ENCODE results near the gene DAO.

Gene DAO

DNA sequence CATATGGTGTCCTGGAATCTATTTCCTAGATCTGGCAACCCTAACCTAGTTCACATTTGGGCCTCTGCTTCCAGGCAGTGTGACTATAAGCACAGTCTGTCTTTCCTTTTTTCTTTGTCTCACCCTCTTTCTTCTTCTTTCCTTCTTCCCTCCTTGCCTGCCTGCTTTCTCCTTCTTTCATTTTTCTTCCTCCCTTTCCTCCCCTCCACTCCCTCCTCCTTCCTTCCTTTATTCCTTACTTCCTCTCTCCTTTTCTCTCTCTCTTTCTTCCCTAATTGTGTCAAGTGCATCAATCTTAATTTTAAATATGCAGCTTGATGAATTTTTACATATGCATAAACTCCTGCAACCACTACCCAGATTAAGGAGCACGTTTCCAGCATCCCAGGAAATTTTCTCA, 4.6 kb upstream of the DAO start:
- DNase-seq (ENCODE audit: low read depth in 3 of 3): no peak

DNA sequence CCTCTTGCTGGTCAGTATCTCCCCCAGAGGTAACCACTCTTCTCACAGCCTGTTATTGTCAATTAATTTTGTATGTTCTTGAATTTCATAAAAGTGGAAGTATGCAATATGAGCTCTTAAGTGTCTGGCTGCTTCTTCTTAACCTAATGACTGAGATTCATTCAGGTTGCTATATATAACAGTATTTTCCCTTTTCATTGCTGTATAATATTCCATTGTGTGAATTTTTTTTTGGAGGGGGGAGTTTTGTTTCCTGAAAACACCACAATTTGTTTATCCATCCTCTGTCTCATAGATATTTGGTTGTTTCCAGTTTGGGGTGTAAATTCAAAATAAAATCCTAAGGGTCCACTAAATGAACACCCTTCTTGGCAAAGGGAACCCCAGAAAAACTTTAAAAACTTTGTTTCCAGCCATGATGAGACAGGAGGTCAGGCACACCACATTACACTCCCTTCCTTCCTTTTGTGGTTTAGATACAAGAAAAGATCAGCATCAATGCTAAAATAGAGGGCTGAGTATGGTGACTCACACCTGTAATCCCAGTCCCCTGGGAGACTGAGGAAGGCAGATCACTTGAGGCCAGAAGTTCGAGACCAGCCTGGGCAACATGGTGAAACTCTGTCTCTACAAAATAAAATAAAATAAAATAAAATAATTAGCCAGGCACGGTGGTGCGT, 4.1 kb upstream of the DAO start:
- no peak for DNase-seq (ENCODE audit: low read depth in 3 of 3)

DNA sequence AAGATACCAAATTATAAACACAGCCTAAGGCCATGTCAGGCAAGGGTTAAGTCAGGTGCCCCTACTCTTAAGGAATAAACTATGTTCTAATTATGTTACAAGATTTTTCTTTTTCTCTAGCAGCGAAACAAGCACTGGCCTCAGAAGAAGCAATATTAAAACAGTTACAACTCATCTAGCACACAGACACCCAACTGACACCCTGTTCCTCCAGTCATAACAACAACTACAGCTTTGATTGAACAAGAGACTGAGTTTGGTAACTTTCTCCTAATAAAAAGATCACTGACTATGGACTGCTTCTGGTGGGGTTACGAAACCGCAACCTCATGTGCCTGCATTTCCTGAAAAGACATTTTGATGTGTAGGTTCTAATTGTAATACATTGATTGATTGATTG, 3.3 kb upstream of the DAO start:
- no peak for DNase-seq (ENCODE audit: low read depth in 3 of 3)

DNA sequence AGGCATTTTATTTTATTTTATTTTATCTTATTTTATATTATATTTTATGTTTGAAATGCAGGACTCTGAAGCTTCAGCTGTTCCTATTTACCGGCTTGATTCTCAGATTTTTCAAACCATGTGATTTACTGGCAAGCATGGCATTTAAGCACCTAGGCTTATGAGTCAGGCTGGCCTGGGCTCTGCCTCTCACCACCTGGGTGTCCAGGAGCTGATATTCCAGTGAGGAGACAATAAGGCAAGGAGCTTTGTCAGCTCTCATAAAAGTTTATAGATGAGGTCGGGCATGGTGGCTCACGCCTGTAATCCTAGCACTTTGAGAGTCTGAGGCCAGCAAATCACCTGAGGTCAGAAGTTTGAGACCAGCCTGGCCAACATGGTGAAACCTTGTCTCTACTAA, 2.1 kb downstream of the DAO start:
- DNase-seq (ENCODE audit: low read depth in 3 of 3): no peak

DNA sequence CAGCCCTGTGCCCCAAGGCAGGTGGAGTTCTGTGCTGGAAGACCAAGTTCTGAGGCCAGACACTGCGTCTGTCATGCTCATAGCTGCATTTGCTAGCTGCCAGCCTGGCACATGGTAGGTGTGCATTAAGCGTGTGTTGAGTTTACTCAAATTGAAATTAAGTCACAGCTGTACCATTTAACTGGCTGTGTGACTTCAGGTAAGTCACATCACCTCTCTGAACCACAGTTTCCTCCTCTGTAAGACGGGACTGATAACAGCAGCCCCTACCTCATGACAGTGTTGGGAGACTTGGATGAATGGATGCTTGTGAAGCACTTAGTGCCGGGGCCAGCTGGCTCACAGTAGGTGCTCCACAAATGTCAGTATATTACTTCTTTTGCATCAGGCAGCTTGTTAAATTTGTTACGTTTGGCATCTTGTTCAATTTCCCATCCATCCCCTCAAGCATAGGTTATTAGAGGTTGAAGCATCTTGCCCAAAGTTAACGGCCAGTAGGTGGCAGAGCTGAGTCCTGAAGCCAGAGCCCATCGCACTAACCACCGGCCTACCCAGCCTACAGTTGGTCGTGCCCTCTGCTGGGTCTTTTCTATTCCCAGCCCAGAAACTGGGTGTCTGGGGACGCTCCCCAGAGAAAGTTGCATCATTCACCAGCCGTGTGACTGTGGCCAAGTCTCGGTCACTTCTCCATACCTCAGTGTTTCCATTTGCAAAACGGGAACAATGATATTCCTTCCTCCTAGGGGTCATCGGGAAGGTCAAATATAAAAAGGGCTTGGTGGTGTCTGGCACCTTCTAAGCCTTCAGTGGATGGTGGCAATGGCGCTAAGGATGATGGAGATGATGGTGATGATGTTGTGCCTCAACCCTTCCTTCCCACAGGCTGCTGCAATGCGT, 4.5 kb downstream of the DAO start:
- peak; percentile 24 to 39 (median 38) for DNase-seq (ENCODE audit: low read depth in 3 of 3)

DNA sequence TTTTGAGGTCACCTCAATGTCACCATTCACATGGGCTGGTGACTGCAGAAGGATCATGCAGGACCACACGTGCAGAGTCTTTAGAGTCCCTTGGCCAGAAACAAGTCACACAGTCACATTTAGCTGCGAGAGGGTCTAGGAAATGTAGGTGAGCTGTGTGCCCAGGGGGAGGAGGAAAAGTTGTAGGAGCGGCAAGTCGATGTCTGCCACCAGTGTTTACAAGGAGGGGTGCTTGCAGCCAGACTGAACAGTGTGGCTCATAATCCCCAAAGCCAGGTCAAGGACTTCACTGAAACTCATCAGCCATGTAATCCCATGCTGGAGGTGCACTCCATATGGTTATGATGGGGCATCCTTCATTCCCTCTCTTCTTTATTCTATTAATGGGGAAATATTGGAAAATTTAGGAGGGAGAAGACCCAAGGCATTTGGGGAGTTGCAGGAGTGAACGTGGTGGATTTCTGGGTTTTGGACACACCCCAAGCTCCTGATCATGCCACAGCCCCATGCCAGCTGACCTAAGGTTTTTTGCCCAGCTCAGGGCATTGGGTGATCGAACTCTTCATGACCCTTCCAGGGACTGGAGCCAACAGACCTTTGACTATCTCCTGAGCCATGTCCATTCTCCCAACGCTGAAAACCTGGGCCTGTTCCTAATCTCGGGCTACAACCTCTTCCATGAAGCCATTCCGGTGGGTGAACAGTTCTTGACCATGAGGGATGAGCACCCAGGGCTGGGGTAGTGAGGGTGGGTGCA, 7.2 kb downstream of the DAO start:
- no peak for DNase-seq (ENCODE audit: low read depth in 3 of 3)

DNA sequence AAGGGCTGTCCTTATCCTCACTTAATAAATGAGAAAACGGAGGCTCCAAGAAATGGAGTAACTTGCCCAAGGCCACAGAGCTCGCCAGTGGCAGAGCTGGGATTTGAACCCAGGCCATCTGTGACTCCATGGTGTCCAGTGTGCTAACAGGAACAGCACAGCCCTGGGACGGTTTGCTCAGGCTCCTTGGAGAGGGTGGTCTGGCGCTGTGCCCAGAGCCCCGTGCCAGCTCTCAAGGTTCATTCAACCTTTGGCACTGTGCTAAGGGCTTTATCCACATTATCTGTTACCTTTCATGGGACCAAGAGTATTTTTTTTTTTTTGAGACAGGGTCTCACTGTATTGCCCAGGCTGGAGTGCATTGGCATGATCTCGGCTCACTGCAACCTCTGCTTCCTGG, 8.1 kb downstream of the DAO start:
- no peak for DNase-seq (ENCODE audit: low read depth in 3 of 3)

DNA sequence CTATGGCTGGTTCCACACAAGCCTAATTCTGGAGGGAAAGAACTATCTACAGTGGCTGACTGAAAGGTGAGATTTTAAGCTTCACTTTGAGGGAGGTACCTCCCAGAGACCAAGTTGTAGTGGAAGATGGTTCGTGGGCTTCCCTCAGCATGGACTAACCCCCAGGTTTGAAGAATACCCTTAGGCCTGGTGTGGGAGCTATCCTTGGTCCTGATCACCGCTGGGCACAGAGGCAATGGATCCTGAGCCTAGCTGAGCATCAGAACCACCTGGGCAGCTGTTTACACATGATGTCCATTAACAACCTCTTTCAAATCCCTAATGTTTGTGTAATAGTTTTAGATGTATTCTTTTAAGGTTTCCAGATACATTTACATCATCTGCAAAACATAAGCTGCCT, 10.3 kb downstream of the DAO start:
- no peak for DNase-seq (ENCODE audit: low read depth in 3 of 3)

DNA sequence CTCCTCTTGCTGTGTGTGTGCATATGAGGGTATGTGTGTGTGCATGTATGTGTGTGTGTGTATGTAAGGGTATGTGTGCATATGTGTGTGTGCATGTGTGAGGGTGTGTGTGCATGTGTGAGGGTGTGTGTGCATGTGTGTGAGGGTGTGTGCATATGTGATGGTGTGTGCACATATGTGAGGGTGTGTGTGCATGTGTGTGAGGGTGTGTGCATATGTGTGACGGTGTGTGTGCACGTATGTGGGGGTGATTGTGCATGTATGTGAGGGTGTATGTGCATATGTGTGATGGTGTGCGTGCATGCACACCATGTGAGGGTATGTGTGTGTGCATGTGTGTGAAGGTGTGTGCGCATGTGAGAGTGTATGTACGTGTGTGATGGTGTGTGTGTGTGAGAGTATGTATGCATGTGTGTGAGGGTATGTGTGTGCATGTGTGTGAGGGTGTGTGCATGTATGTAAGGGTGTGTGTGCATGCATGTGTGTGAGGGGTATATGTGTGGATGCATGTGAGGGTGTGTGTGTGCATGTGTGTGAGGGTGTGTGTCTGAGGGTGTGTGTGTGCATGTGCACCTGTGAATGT, 15.4 kb downstream of the DAO start:
- DNase-seq (ENCODE audit: low read depth in 3 of 3): no peak

DNA sequence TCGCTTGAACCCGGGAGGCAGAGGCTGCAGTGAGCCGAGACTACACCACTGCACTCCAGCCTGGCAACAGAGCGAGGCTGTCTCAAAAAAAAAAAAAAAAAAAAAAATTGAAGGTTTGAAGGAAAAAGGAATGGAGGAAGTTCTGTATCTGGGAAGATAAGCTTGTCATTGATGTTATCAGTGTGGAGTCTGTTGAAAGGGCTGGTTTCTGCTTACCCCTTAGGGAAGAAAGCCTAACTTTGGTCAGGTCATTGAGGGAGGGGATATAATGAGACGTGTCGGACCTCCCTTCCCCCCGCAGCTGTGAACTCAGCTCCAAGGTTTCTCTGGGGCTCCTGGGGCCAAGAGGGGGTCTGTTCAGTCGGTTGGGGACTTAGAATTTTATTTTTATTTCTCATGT, 16.4 kb downstream of the DAO start:
- DNase-seq (ENCODE audit: low read depth in 3 of 3): no peak

DNA sequence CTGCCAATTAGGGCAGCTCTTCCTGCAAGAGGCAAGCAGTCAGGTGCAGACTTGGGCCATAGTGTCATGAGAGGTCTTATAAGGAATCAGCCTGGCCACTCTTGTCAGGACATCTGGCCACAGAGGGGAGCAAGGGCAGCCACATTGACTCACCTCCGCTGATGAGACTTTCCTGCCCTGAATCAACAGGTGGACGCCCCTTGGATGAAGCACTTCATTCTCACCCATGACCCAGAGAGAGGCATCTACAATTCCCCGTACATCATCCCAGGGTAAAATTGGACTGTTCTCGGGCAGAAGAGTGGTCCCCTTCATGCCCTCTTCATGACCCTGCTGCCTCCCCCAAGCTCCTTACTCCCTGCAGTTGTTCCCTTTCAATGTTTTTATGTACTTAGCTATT, 16.9 kb downstream of the DAO start:
- no peak for DNase-seq (ENCODE audit: low read depth in 3 of 3)

DNA sequence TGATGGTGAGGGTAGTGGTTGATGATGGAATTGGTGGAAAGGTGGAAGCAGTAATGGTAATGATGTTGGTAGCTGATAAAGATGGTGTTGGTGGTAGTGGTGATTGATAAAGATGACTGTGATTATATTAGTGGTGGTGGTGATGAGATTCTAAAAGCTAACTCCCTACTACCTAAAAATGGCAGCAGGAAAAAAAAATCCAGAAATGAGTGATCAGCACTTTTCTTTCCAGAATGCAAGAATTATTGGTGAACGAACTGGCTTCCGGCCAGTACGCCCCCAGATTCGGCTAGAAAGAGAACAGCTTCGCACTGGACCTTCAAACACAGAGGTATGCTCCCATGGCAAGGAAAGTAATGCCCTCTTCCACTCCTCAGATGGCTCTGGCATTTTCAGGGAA, 19.3 kb downstream of the DAO start:
- no peak for DNase-seq (ENCODE audit: low read depth in 3 of 3)

DNA sequence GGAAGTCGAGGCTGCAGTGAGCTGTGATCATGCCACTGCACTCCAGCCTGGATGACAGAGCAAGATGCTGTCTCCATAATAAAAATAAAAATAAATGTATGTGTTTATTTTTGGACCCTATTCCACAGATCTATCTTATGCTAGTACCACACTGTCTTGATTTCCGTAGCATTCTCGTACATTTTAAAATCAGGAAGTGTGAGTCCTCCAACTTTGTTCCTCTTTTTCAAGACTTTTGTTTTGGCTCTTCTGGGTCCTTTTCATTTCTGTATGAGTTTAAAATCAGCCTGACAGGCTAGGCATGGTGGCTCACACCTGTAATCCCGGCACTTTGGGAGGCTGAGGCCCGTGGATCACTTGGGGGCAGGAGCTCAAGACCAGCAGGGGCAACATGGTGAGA, 25.8 kb downstream of the DAO start:
- no peak for DNase-seq (ENCODE audit: low read depth in 3 of 3)

DNA sequence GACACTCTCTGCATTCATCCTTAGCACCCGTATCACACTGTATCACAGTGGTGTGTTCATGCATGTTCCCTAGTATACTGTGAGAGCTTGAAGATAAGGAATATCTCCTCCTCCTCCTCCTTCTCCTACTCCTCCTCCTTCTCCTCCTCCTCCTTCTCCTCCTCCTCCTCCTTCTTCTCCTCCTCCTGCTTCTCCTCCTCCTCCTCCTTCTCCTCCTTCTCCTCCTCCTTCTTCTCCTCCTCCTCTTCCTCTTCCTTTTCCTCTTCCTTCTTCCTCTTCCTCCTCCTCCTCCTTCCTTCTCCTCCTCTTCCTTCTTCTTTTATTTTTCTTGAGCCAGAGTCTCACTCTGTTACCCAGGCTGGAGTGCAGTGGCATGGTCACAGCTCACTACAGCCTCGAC, 27.1 kb downstream of the DAO start:
- DNase-seq (ENCODE audit: low read depth in 3 of 3): no peak

DNA sequence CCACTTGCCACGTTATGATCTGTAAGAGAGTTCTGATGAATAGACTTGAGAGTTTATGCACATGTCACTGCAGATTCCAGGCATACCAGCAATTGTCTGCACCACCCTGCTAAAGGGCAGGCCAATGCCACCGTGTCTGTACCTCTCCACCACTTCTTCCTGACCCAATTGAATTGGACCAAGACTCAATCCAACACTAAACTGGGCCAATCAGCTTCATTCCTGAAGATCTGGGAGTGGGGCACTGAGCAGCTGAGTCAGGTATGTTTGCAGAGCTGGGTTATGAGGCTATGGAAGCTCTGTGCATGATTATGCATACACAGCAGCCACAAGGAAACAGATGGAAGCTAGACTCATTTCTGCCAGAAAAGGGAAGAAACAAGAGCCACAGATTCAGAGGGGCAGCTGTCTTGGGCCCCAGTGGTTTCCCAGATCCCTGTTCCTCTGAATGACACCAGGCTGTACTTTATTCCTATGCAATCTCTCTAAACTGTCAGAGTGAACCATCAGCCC, 28.0 kb downstream of the DAO start:
- DNase-seq (ENCODE audit: low read depth in 3 of 3): no peak

DNA sequence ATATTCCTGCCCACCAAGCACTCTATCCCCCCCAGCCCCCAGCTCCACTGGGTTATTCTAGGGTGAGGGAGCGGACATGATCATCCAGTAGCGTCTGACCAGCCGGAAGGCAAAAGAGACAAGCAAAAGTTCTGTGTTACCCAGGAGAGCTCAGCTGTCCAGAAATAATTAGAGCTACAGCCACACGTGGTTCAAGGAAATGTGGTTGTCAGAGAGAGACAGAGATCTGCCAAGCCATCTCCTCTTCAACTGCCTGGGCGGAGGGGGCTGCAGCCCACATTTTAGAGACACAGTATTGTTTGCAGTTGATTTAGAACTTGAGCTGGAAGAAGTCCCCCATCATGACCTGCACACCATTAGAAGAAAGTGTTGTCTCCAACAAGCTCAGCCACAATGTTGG, 30.4 kb downstream of the DAO start:
- DNase-seq (ENCODE audit: low read depth in 3 of 3): no peak

DNA sequence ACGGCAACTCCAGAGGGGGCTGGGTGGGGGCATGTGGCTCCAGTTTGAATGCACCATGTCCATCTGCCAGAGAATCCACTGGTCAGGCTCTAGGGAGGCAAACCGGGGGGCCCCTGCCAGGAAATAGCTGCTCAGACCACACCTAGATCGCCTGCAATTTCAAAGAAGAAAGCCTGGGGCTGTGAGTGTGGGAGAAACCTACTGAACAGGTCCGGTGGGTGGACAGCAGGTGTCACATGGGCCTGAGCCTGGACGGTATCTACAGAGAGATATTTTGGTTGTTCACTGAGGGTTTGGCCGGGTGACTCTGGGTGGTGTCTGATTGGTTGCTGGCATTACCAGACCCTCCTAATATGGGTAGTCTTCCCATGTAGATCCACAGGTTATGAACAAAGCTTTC, 32.0 kb downstream of the DAO start:
- no peak for DNase-seq (ENCODE audit: low read depth in 3 of 3)

DNA sequence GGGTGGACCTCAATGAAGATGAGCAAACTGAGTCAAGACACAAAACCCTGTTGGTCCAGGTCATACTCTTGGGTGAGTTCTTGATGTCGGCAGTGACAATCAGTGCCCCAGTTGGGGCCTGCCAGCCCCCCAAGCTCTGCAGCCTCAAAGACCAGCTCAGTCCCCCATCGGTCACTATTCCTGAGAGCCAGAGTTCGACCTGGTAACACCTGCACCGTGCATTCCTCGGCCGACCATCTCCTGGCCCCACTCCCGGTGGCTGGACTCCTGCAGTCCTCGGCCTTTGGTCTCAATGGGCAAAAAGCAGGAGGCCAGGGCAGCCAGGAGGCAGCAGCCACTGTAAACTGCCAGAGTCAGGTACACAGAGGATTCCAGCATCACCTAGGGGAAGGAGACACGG, 32.5 kb downstream of the DAO start:
- no peak for DNase-seq (ENCODE audit: low read depth in 3 of 3)

DNA sequence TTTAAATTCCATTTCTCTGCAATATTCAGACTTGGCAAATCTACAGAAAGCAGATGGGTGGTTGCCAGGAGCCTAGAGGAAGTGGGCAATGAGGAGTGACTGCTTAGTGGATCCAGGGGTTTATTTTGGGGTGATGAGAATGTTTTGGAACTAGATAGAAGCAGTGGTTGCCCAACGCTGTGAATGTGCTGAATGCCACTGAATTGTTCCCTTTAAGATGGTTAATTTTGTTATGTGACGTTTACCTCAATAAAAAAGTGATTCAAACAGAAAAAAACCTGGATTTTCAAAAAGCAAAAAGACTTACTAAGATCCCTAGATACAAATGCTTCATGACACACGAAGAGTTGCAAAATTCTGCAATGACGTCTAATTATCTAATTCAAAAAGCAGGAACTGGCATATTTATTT, 34.2 kb downstream of the DAO start:
- DNase-seq (ENCODE audit: low read depth in 3 of 3): no peak

DNA sequence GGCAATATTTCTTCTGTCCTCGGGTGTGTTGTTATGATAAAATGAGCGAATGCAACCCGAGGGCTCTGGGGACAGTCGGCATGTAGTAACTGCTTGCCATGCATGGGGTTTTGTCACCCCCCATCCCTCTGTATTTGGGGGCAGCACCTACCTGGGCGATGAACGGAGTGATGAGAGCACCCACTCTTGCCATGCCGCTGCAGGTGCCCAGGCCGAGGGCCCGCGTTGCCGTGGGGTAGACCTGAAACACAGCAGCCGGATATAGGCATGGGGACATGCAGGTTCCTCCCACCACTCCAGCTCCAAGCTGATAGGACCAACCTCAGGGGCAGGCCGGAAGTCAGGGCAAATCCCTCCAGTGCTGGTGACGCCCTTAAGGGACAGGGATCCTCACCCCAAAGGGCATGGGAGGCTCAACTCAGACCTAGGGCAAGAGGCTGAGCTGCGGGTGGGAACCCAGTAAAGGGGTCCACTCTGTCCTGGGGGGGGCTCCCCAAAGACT, 35.8 kb downstream of the DAO start:
- no peak for DNase-seq (ENCODE audit: low read depth in 3 of 3)

DNA sequence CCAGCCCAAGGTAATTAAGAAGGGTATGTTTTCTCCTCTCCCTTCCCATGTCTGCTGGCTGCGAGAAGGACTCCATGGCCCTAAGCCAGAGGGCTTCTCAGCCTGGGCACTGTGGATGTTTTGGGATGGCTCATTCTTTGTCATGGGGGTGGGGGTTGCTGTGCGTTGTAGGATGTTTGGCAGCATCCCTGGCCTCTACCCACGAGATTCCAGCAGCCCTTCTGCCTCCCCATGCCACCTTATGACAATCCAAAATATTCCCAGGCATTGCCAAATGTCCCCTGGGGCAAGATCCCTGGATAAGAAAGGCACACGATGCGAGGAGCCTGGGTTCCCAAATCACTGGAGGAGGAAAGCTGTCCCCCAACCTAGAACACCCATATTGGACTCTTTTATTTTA, 36.4 kb downstream of the DAO start:
- DNase-seq (ENCODE audit: low read depth in 3 of 3): no peak

DNA sequence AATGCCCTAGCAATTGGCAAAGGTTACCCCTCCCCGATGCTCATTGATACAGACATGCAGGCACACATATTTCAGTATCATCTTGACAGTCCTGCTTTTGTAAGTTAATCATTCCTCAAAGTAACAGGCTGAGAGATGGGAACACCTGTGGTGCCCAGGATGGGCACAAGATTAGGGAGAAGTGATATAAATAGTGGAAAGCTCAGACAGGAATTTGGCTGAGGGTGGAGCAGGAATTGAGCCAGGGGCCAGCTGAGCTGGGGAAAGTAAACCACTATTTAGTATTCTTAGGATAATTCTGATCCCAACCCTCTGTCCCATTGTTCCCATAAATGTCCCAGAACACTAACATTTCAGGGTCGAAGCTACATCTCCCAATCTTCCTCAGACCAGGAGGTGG, 38.3 kb downstream of the DAO start:
- DNase-seq (ENCODE audit: low read depth in 3 of 3): no peak
